ENCODE data around the gene TIMM13. TPM values are rescaled to one million over a fixed set of nuclear protein-coding genes. Genes with fewer than 3 reads are reported as not detected.

TIMM13 gene
- total RNA-seq, 4 donors from 2014 or later: 23.7 to 60.3 (median 46.8) TPM

GRCh38 chr19:2451741-2452140 is 24.4 kb upstream of the TIMM13 start:
- ATAC-seq (no peak), DNase-seq (no peak)
- no peak overlapping the region for H3K4me3 ChIP-seq
- H3K4me1 ChIP-seq: peaks cover 6 to 13% of the 10 kb centered on the region in 2 donors
- in situ Hi-C loops (cut with MboI; ENCODE audit: low sequenced_read_pairs in 4 of 4) (no loop called here), intact Hi-C loops (cut with DNase I; ENCODE audit: low total_unique reads) (no loop called here)
- no peaks in the 10 kb centered on the region for H3K27me3 ChIP-seq
- H3K36me3 ChIP-seq: no peaks in the 10 kb centered on the region
- no peaks in the 10 kb centered on the region for H3K9me3 ChIP-seq
- no peak overlapping the region for H3K27ac ChIP-seq
- TF ChIP-seq POLR2A (IDR thresholded peaks at IDR 0.05) (no peak), CTCF (IDR thresholded peaks at IDR 0.05 in 4 of 5, conservative IDR thresholded peaks at IDR 0.05 in 1 of 5) (no peak)

- no peak overlapping the region for H3K27ac ChIP-seq
- H3K4me3 ChIP-seq: no peak overlapping the region
- no peaks in the 10 kb centered on the region for H3K9me3 ChIP-seq
- H3K27me3 ChIP-seq: no peaks in the 10 kb centered on the region
- ATAC-seq (no peak), DNase-seq (no peak)
- no peak for TF ChIP-seq POLR2A (IDR thresholded peaks at IDR 0.05)
- TF ChIP-seq CTCF (IDR thresholded peaks at IDR 0.05 in 4 of 5, conservative IDR thresholded peaks at IDR 0.05 in 1 of 5): no peak
- peaks cover 8 to 13% of the 10 kb centered on the region in 2 donors for H3K4me1 ChIP-seq
- no peaks in the 10 kb centered on the region for H3K36me3 ChIP-seq
- in situ Hi-C loops (cut with MboI; ENCODE audit: low sequenced_read_pairs in 4 of 4): no loop called here
- intact Hi-C loops (cut with DNase I; ENCODE audit: low total_unique reads): no loop called here
Observed at GRCh38 chr19:2451138-2451537, 23.8 kb upstream of the TIMM13 start.

DNA sequence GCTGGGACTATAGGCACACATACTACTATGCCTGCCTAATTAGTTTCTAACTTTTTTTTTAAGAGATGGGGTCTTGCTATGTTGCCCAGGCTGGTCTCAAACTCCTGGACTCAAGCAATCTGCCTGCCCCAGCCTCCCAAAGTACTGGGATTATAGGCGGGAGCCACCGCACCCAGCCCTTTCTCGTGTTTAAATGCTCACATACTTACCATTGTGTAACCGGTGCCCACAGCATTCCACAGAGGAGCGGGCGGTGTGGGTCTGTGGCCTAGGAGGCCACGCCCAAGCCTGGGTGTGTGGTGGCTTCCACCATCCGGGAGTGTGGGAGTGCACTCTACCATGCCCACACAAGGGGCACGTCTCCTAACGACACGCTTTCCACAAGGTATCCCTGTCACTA is 21.6 kb upstream of the TIMM13 start:
- intact Hi-C loops (cut with DNase I; ENCODE audit: low total_unique reads) (loop anchor here (5.0 kb wide), 1 partner anchor 117 kb away; no protein-coding TSS in a partner anchor), in situ Hi-C loops (cut with MboI; ENCODE audit: low sequenced_read_pairs in 4 of 4) (no loop called here)
- Histone ChIP-seq H3K27ac (no peak overlapping the region), H3K36me3 (no peaks in the 10 kb centered on the region), H3K9me3 (no peaks in the 10 kb centered on the region), H3K27me3 (no peaks in the 10 kb centered on the region), H3K4me3 (no peak overlapping the region), H3K4me1 (peaks cover 3 to 4% of the 10 kb centered on the region in 2 donors)
- TF ChIP-seq POLR2A (IDR thresholded peaks at IDR 0.05) (no peak), CTCF (IDR thresholded peaks at IDR 0.05 in 4 of 5, conservative IDR thresholded peaks at IDR 0.05 in 1 of 5) (no peak)
- no peak for ATAC-seq
- no peak for DNase-seq

- peak overlapping the region; percentile 69 to 82 (median 79) for H3K27ac ChIP-seq
- intact Hi-C loops (cut with DNase I; ENCODE audit: low total_unique reads): loop anchor here (1.0 to 5.0 kb wide), 2 partner anchors 19 to 114 kb away; partner anchors contain the start of gene TIMM13
- in situ Hi-C loops (cut with MboI; ENCODE audit: low sequenced_read_pairs in 4 of 4): no loop called here
- H3K4me1 ChIP-seq: peaks cover 3 to 4% of the 10 kb centered on the region in 2 donors
- peak overlapping the region in 1 of 4 donors; percentile 8 for H3K4me3 ChIP-seq
- TF ChIP-seq CTCF (IDR thresholded peaks at IDR 0.05 in 4 of 5, conservative IDR thresholded peaks at IDR 0.05 in 1 of 5) (peak in 1 of 5 experiments; percentile 30), POLR2A (IDR thresholded peaks at IDR 0.05) (no peak)
- no peaks in the 10 kb centered on the region for H3K36me3 ChIP-seq
- ATAC-seq (peak; percentile 97 to 98), DNase-seq (peak; percentile 94 to 98)
- no peaks in the 10 kb centered on the region for H3K9me3 ChIP-seq
- no peaks in the 10 kb centered on the region for H3K27me3 ChIP-seq
Observed at GRCh38 chr19:2446381-2446780, 19.0 kb upstream of the TIMM13 start.
